Kasumi-1 (cell line): ENCODE measurements around the gene PUS3.
A peak's percentile ranks its signal among the peaks of the same experiment; 100 is the strongest.

Experiments
- DNase-seq, 2 experiments: peaks; one replicate each; lab custom pipeline; 2025; lab: John Stamatoyannopoulos, UW

The PUS3 gene, protein sequence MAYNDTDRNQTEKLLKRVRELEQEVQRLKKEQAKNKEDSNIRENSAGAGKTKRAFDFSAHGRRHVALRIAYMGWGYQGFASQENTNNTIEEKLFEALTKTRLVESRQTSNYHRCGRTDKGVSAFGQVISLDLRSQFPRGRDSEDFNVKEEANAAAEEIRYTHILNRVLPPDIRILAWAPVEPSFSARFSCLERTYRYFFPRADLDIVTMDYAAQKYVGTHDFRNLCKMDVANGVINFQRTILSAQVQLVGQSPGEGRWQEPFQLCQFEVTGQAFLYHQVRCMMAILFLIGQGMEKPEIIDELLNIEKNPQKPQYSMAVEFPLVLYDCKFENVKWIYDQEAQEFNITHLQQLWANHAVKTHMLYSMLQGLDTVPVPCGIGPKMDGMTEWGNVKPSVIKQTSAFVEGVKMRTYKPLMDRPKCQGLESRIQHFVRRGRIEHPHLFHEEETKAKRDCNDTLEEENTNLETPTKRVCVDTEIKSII

DNA sequence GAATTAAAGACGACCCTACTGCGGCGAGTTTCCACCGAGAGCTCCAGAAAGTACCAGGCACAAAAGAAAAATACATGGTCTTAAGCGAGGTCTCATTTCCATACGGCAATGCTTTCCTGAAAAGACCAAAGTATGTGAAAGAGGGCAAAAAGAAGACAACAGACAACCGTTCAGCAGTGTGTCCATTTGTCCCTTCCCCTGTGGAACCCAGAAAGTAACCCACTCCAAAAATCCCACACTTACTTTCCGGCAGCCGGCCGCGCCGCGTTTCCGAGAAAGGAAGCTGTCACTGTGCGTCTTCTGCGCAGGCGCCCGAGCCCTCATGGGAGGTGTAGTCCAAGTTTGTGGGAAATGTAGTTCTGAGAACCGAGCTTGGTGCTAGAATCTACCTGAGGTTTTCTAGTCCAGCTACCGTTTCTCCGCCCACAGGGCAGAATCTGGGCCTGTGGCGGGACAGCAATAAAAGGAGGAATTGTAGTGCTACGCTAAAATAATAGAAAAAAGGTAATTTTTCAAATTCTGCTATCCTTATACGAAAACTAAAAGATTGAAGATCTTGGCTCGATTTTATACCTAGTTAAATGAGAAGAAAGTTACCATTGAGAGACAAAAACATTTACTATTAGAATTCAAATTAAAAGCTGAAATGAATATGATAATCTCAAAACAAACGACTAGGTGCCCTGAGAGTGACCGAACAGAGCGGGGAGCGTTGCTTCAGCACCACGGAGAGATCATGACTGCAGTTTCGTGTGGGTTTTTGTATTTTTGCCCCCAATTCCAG is at the start of gene PUS3:
TSS of gene PUS3 (minus strand) at position 280 of the 784 bp plus-strand sequence. CDS start 6,922 bp downstream, outside the sequence.
- peak; percentile 86 to 91 for DNase-seq

DNA sequence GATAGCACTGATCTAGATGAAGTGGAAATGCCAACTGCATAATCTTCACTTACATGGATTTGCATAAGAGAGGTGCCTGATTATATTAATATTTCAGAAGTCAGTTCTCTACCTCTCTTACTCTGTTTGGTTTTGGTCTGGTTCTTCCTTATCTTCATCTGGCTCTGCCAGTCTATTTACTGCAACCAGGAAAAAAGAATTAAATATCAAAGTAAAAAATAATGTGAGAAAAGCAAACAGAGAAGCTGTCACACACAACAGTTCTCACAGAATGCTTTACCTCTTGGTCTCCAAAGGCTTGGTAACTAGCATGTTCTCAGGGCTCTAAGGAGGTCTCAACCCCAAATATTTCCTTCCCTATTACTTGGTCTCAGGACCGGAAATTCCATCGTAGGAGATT is 49.6 kb upstream of the PUS3 start:
- no peak for DNase-seq

- DNase-seq = no peak
These were observed 48.7 kb upstream of the PUS3 start for GRCh38 chr11:125951731-125952130.

GRCh38 chr11:125950696-125951651 is 48.0 kb upstream of the PUS3 start:
- DNase-seq = no peak

- no peak for DNase-seq
These were observed 47.1 kb upstream of the PUS3 start for GRCh38 chr11:125950178-125950490.

- DNase-seq = no peak
These were observed 46.5 kb upstream of the PUS3 start for GRCh38 chr11:125949271-125950177.

- no peak for DNase-seq
These were observed 45.5 kb upstream of the PUS3 start for GRCh38 chr11:125948278-125949051.

- DNase-seq = no peak
These were observed 44.6 kb upstream of the PUS3 start for GRCh38 chr11:125947419-125948277.

DNA sequence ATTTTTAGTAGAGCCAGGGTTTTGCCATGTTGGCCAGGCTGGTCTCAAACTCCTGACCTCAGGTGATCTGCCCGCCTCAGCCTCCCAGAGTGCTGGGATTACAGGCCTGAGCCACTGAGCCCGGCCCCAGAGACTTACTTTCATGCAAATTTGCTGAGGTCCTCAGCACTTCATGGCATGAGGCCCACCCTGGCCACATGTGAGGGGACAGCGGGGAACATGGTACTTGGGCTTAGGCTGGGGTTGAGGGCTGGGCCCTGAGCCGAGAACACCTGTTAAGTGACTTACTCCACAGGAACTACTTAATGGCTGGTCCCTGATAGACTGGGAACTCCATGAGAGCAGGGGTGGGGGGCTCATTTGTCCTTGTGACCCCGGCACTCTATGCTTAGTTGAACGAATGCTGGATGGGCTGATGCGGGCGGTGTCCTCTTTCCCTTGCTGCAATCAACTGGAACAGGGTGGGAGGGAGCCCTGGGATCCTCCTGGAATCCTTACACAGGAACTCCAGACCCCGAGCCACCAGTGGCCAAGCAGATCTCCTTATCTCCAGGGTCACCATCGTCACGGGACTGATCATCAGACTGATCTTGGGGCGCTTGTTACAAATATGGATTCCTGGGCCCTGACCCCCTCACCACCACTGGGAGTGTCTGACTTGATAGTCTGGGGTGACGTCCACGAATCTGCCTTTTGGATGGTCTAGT is 43.9 kb upstream of the PUS3 start:
- DNase-seq = no peak

- DNase-seq = no peak
These were observed 43.0 kb upstream of the PUS3 start, which contains the start of gene VSIG10L2 for GRCh38 chr11:125945797-125946520. VSIG10L2 (plus strand) TSS chr11:125946044; CDS start chr11:125946056, 12 bp downstream.

DNA sequence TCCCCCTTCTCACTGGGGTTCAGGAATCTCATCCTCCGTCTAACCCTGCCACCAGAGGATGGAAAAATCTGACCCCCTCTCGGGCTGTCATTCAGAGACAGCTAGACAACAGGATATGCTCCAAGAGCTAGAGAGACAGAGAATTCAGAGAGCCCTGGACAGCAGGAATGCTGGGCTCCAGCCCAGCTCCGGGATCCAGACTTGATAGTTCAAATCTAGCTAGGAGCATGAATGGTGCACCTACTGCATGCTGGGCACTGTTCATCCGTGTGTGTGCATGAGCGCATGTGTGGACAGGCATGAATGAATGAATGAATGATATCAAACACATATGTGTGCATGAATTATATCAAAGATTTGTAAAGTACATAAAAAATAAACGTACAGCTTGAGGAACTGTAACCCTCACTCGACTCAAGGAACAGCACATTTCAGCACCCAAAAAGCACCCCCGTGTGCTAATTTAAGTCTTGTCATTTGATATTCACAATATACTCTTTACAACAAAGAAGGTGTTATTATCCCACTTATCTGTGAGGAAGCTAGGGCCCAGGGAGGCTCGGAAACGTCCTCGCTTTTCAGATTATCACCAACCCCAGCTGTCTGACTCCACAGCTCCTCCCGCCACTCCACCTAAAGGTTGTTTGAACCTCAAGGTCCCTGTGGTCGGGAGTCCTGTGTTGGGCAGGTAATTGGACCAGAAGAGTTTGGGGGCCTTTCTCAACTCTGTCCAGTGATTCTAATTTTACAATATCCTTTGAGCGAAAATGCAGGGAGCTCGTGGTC is 42.2 kb upstream of the PUS3 start:
- no peak for DNase-seq

GRCh38 chr11:125944350-125945010 is 41.5 kb upstream of the PUS3 start:
- no peak for DNase-seq

- DNase-seq = no peak
These were observed 40.8 kb upstream of the PUS3 start for GRCh38 chr11:125943661-125944349.

DNA sequence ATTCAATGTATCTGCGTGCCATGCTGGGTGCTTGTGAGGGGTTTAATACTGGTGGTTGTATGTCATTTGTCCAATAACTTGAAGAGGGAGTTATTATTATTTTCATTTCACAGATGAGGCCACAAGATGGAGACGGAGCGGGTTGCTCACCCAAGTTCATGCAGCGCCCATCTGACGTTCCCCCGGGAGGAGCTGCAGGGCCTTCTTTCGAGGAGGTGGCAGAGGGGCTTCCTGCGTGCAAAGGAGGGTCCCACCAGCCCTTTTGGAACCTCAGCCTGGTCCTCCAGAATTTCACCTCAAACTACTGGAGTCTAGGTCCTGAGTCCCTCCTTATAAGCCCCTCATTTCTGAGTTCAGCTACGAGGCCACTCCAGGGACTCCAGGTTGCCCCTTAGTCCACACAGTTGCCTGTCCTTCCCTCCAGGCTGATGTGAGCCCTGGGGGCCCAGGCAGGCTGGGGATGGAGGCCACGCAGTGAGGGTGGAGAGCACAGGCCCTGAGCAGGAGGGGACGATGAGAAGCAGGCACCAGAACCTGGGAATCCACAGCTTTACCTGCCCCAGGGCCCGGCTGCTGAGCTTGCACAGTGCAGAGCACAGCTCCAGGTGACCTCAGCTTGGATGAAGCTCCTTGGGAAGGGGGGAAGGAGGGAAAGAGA is 39.9 kb upstream of the PUS3 start:
- DNase-seq = no peak
